ENCODE results near the gene TMTC3. TPM values are rescaled to one million over a fixed set of nuclear protein-coding genes. Genes with fewer than 3 reads are reported as not detected.

The TMTC3 gene
- total and polyA plus RNA-seq, 2 of the 4 experiments (the other 2 are of a cell fraction): 3.7 to 44.3 TPM

- peak overlapping the region; percentile 86 for H3K23ac ChIP-seq (ENCODE audit: low read depth, low read length)
- POLR2A ChIA-PET (ENCODE audit: unreplicated experiment): no interaction called here
Measured at GRCh38 chr12:88142610-88142991, 494 bp downstream of the TMTC3 start.

More at GRCh38 chr12:88142610-88142991, 494 bp downstream of the TMTC3 start:
- Histone ChIP-seq H3K18ac (ENCODE audit: low read depth, low read length) (no peak overlapping the region), H3K9me1 (ENCODE audit: insufficient read depth, low read length) (no peaks in the 10 kb centered on the region; the same call in 1 of the 2 replicates), H2AK9ac (replicated peaks; ENCODE audit: low read depth, low read length, poor library complexity) (peak overlapping the region; percentile 85), H3K56ac (ENCODE audit: extremely low read depth, insufficient read depth, low read length) (peak overlapping the region; percentile 74), H3K36me3 (ENCODE audit: control insufficient read depth, insufficient read depth, low read length) (no peaks in the 10 kb centered on the region), H2BK15ac (ENCODE audit: low read depth, low read length) (no peak overlapping the region), H2AFZ (replicated peaks; ENCODE audit: low read length, poor library complexity) (peak overlapping the region; percentile 99), H3K14ac (replicated peaks; ENCODE audit: low read depth, low read length) (peak overlapping the region; percentile 84), H3K4ac (ENCODE audit: low read depth, low read length) (peak overlapping the region; percentile 73), H3K9me3 (ENCODE audit: control insufficient read depth, insufficient read depth, low read length) (no peaks in the 10 kb centered on the region), H2BK120ac (ENCODE audit: low read depth, low read length) (no peak overlapping the region), H4K5ac (ENCODE audit: low read depth, low read length) (peak overlapping the region; percentile 11; the same call in 1 of the 2 replicates), H3K4me3 (ENCODE audit: insufficient read depth, low read depth, low read length) (peak overlapping the region; percentile 64), H4K91ac (ENCODE audit: insufficient read depth, low read depth, low read length) (peak overlapping the region; percentile 81; the same call in 1 of the 2 replicates), H3K79me1 (ENCODE audit: low read depth in 1 of 2, low read length in 2 of 2) (peaks cover 23 to 41% of the 10 kb centered on the region in 2 experiments), H3K9ac (ENCODE audit: low read depth, low read length) (peak overlapping the region; percentile 66), H4K20me1 (ENCODE audit: insufficient read depth, low read length) (no peaks in the 10 kb centered on the region), H3K4me1 (ENCODE audit: control insufficient read depth, insufficient read depth, low read length) (no peaks in the 10 kb centered on the region), H2BK20ac (ENCODE audit: low read depth, low read length) (no peak overlapping the region), H3K4me2 (ENCODE audit: low read depth, low read length) (peak overlapping the region; percentile 97), H3K27me3 (ENCODE audit: control insufficient read depth, insufficient read depth, low read length) (no peaks in the 10 kb centered on the region), H3K27ac (ENCODE audit: insufficient read depth, low read length) (peak overlapping the region; percentile 52), H2AK5ac (ENCODE audit: low read depth, low read length) (peak overlapping the region; percentile 78; the same call in 1 of the 2 replicates), H2BK5ac (ENCODE audit: low read depth, low read length, poor library complexity, severe bottlenecking) (peak overlapping the region; percentile 49), H4K8ac (ENCODE audit: low read depth in 2 of 2, low read length in 2 of 2) (peak overlapping the region; percentile 49 to 93)
- in situ Hi-C loops (cut with MboI; ENCODE audit: low sequenced_read_pairs): loop anchor here (25.0 kb wide), 1 partner anchor 1370 kb away; the partner anchor contains the start of gene GALNT4
- no peak for ATAC-seq (ENCODE audit: low read depth)
- intact Hi-C loops (cut with micrococcal nuclease): no loop called here
- WGBS, 2 experiments (ENCODE audit: extremely low coverage in 2 of 2, insufficient read length in 1 of 2): 0% methylated on average over 1 of the region's 18 CpGs; no CpG with 5 or more reads in 1 of the 2 experiments
- TF ChIP-seq POLR2A (IDR thresholded peaks at IDR 0.05; ENCODE audit: low read depth, low read length) (no peak), RFX5 (IDR thresholded peaks at IDR 0.05; ENCODE audit: low read depth, low read length) (no peak), NFE2L2 (IDR thresholded peaks at IDR 0.05; ENCODE audit: low read depth, low read length) (no peak), CHD1 (IDR thresholded peaks at IDR 0.05; ENCODE audit: low read depth, low read length) (no peak), ELK1 (IDR thresholded peaks at IDR 0.05; ENCODE audit: borderline replicate concordance, low read depth, low read length) (no peak), RAD21 (IDR thresholded peaks at IDR 0.05; ENCODE audit: low read length) (no peak), FOS (IDR thresholded peaks at IDR 0.05; ENCODE audit: low read depth, low read length) (no peak), MAZ (IDR thresholded peaks at IDR 0.05; ENCODE audit: borderline replicate concordance, low read depth, low read length) (no peak), SMC3 (IDR thresholded peaks at IDR 0.05; ENCODE audit: low read depth, low read length) (no peak), CEBPB (IDR thresholded peaks at IDR 0.05; ENCODE audit: low read depth, low read length) (no peak), BHLHE40 (IDR thresholded peaks at IDR 0.05; ENCODE audit: low read depth, low read length) (no peak), RCOR1 (IDR thresholded peaks at IDR 0.05; ENCODE audit: insufficient replicate concordance, low read length) (no peak), MXI1 (IDR thresholded peaks at IDR 0.05; ENCODE audit: borderline replicate concordance, low read depth, low read length) (no peak), CTCF (conservative IDR thresholded peaks at IDR 0.05; ENCODE audit: low read depth, low read length) (no peak), MAFK (IDR thresholded peaks at IDR 0.05; ENCODE audit: low read depth, low read length) (no peak)
- TF ChIP-seq, protein P1, sequence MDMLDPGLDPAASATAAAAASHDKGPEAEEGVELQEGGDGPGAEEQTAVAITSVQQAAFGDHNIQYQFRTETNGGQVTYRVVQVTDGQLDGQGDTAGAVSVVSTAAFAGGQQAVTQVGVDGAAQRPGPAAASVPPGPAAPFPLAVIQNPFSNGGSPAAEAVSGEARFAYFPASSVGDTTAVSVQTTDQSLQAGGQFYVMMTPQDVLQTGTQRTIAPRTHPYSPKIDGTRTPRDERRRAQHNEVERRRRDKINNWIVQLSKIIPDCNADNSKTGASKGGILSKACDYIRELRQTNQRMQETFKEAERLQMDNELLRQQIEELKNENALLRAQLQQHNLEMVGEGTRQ (IDR thresholded peaks at IDR 0.05; ENCODE audit: low read depth, low read length): no peak
- CTCF ChIA-PET: interaction anchor here (0.6 kb wide), 1 partner anchor 446 kb away, joined by 3 read pairs; no protein-coding TSS in a partner anchor
- dilution Hi-C loops (cut with HindIII; ENCODE audit: low sequenced_read_pairs, unreplicated experiment): no loop called here
- DNase-seq: no peak
- BruUV-seq (replicated peaks): no TSS peak

Data from IMR-90 (cell line).